ENCODE results near the gene SUSD4.
"Not testable (repeated sequence)": the region's sequence is repeated elsewhere in the genome, so short reads cannot be mapped to it uniquely, and the experiment has no call there.

SUSD4 gene

DNA sequence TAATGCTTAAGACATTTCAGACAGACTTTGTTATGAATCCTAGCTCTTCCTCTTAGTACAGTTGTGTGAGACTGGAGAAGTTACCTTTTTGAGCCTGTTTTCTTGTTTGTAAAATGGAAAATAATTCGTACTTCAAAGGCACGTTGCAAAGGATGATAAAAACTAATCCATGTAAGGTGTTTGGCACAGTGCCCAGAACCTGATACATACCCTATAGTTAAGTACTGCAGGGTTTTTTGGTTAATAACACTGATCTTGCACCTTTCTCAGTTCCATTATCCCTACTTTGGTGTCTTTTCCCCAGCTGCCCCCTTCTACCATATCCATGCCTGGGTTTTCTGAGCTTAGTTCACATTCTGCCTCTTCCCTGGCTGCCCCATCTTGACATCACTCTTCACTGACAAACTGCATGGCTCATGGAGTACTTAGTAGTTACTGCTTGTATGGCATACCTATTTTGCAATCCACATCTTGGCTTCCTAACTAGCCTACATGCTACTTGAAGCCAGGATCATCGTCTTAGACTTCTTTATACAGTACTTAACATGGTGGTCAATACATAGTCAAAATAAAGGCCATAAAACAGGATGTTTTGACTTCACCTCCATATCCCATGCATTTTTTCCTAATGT, 39.3 kb upstream of the SUSD4 start:
- H3K4me3 ChIP-seq (ENCODE audit: low read length): no peak overlapping the region
- peak; percentile 16 for DNase-seq (ENCODE audit: low read depth)

GRCh38 chr1:223402790-223403142, 38.8 kb upstream of the SUSD4 start:
- DNase-seq (ENCODE audit: low read depth): no peak
- no peak for TF ChIP-seq CTCF (conservative IDR thresholded peaks at IDR 0.05; ENCODE audit: low read depth, low read length)
- no peak overlapping the region for H3K4me3 ChIP-seq (ENCODE audit: low read length)

More for the DNA sequence above, 39.3 kb upstream of the SUSD4 start:
- no peak for TF ChIP-seq CTCF (conservative IDR thresholded peaks at IDR 0.05; ENCODE audit: low read depth, low read length)

GRCh38 chr1:223401873-223402789, 38.2 kb upstream of the SUSD4 start:
- no peak overlapping the region for H3K4me3 ChIP-seq (ENCODE audit: low read length)
- peak; percentile 28 for DNase-seq (ENCODE audit: low read depth)
- no peak for TF ChIP-seq CTCF (conservative IDR thresholded peaks at IDR 0.05; ENCODE audit: low read depth, low read length)

DNA sequence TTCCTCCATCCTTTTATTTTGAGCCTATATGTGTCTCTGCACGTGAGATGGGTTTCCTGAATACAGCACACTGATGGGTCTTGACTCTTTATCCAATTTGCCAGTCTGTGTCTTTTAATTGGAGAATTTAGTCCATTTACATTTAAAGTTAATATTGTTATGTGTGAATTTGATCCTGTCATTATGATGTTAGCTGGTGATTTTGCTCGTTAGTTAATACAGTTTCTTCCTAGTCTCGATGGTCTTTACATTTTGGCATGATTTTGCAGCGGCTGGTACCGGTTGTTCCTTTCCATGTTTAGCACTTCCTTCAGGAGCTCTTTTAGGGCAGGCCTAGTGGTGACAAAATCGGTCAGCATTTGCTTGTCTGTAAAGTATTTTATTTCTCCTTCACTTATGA, 35.4 kb upstream of the SUSD4 start:
- DNase-seq (ENCODE audit: low read depth); H3K4me3 ChIP-seq (ENCODE audit: low read length): not testable (repeated sequence)

GRCh38 chr1:223394706-223395105, 30.7 kb upstream of the SUSD4 start:
- TF ChIP-seq CTCF (conservative IDR thresholded peaks at IDR 0.05; ENCODE audit: low read depth, low read length): no peak
- H3K4me3 ChIP-seq (ENCODE audit: low read length): no peak overlapping the region
- DNase-seq (ENCODE audit: low read depth): no peak

- no peak for DNase-seq (ENCODE audit: low read depth)
- no peak overlapping the region for H3K4me3 ChIP-seq (ENCODE audit: low read length)
- no peak for TF ChIP-seq CTCF (conservative IDR thresholded peaks at IDR 0.05; ENCODE audit: low read depth, low read length)
These were observed 30.3 kb upstream of the SUSD4 start for GRCh38 chr1:223394242-223394641.

DNA sequence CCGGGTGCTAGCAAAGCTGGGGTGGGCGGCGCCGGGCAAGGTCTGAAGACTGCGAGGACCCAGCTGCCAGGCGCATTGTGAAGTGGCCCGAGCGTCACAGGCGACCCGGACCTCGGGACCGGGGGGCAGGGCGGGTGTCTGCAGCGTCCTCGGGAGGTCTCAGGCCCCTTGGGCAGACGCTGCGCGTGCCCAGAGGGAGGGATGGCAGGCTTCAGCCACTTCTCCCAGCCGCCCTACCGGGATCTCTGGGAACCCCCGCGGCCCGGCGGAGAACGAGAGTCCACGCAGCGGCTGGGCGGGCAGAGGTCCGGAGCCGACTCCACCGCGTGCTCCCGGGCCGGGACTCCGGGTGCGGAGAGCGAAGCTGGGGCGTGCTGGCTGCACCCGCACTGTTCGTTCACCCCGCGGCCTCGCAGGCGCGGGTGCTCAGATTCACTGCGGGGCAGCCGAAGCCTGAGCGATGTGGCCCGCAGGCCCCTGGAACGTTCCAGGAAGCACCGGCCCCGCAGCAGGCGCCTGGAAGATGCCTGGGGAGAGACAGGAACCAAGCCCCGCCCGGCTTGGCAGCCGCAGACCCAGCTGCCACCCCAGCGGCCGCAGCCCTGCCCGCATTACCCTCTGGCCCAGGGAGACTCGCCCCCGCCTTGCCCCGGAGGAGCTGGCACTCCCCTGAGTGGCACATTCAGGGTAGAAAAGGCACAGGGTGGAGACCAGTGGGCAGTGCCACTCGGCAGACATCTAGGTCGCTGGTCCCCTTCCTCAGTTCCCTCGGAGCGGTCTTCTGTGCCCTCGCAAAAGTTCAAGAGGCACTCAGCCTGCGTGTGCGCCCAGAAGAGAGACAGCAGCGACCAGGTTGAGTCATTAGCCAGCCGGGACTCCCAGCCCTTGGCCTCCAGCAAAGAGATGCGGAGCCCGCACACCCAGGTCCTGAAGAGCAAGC, 29.6 kb upstream of the SUSD4 start, which contains the start of gene CCDC185:
TSS of gene CCDC185 (plus strand) at position 141 of the 940 bp plus-strand sequence. CDS start at position 202, 61 bp downstream.
- peak within 1 kb of the TSS; percentile 17 for H3K4me3 ChIP-seq (ENCODE audit: low read length)
- no peak for DNase-seq (ENCODE audit: low read depth)
- no peak for TF ChIP-seq CTCF (conservative IDR thresholded peaks at IDR 0.05; ENCODE audit: low read depth, low read length)
